PC-3 (cell line): ENCODE results near the gene RALGAPA1.

Source experiments
- CTCF ChIP-seq: fragments of 300-600 bp; sonication (generic); conservative IDR thresholded peaks from 2 replicates; pipeline ENCODE4 v1.5.1; 2017; ENCODE audit warnings: antibody characterized with exemption, low read depth, mild to moderate bottlenecking, low read length
- EZH2 ChIP-seq: fragments of 300-600 bp; sonication (generic); IDR thresholded peaks from one replicate; pipeline ENCODE4 v1.6.1; 2017; ENCODE audit warnings: antibody characterized with exemption, mild to moderate bottlenecking, low read length; ENCODE audit not compliant: unreplicated experiment

- no peak for TF ChIP-seq EZH2
- no peak for TF ChIP-seq CTCF
Observed at GRCh38 chr14:35825968-35826217, 16.8 kb upstream of the RALGAPA1 start.
